C4-2B (cell line): ENCODE data around the gene EGFL8.
A peak's percentile ranks its signal among the peaks of the same experiment; 100 is the strongest.

Source experiments
- CTCF ChIP-seq: fragments of 450-650 bp; conservative IDR thresholded peaks from 2 replicates; pipeline ENCODE4 v1.5.1; 2017; ENCODE audit warnings: mild to moderate bottlenecking
- ZFX ChIP-seq: fragments of 450-650 bp; IDR thresholded peaks from 2 replicates; pipeline ENCODE4 v1.6.1; 2017

DNA sequence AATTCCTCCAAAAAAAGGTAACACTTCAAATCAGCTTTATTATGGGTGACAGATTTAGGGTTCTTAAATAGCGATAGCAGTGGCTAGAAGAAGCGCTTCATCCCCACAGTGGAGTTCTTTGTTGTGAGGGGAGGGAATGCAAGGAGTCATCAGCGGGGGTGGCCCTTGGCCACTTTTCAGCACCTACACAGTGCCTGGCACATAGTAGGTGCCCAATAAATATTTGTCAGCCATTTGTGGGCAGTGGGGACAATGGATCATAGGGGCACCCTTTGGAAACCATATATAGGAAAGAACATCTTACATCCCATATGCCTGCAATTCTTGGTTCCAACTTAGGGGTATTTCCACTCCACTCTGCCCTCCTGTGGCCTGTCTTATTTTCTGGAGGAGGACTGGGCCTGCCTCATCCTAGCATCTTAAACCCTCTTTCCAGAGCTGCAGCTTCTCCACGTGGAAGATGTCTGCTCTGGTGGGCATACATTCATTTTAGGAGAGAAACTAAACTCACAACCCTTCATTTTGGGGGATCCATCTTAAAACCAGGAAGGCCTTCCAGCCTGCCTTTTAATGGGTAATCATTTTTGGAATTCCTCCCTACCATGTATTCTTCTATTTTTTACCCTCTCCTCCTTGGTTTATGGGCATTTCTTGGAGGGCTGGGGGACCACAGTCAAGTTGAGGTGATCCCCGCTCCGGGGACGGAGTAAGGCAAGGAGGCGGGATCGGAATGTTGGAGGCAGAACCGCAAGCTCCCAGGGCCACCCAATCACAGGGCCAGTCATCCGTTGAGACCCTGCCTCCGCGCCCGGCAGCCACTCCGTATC lies 30.6 kb downstream of the EGFL8 start:
- TF ChIP-seq ZFX (no peak), CTCF (peak; percentile 80)
